Measurements from ENCODE around the gene ASPHD1. TPM values are rescaled to one million over a fixed set of nuclear protein-coding genes. Genes with fewer than 3 reads are reported as not detected.

The ASPHD1 gene
- total and polyA plus RNA-seq, 2 of the 4 experiments (the other 2 are of a cell fraction) = 4.1 to 14.5 TPM

GRCh38 chr16:29850998-29851397 lies 49.3 kb upstream of the ASPHD1 start:
- H3K9me1 ChIP-seq (ENCODE audit: insufficient read depth, low read length) = 0 out of 2 replicates have a peak, but pooled peaks cover 3% of the 10 kb centered on the region
- in situ Hi-C loops (cut with MboI; ENCODE audit: low sequenced_read_pairs) = no loop called here
- peaks cover 24% of the 10 kb centered on the region for H3K36me3 ChIP-seq (ENCODE audit: control insufficient read depth, insufficient read depth, low read length)
- CTCF ChIA-PET = no interaction called here
- WGBS, 2 experiments (ENCODE audit: extremely low coverage in 2 of 2, insufficient read length in 1 of 2) = no CpG with 5 or more reads among the region's 3 CpGs
- H2AK5ac ChIP-seq (ENCODE audit: low read depth, low read length) = no peak overlapping the region
- no peak overlapping the region for H2AK9ac ChIP-seq (replicated peaks; ENCODE audit: low read depth, low read length, poor library complexity)
- no peak overlapping the region for H3K14ac ChIP-seq (replicated peaks; ENCODE audit: low read depth, low read length)
- H4K8ac ChIP-seq (ENCODE audit: low read depth in 2 of 2, low read length in 2 of 2) = no peak overlapping the region; a peak in 1 of 4 replicates
- H3K23ac ChIP-seq (ENCODE audit: low read depth, low read length) = no peak overlapping the region
- POLR2A ChIA-PET (ENCODE audit: unreplicated experiment) = no interaction called here
- dilution Hi-C loops (cut with HindIII; ENCODE audit: low sequenced_read_pairs, unreplicated experiment) = no loop called here
- intact Hi-C loops (cut with micrococcal nuclease) = no loop called here
- H3K79me1 ChIP-seq (ENCODE audit: low read depth in 1 of 2, low read length in 2 of 2) = no peaks in the 10 kb centered on the region
- H2AFZ ChIP-seq (replicated peaks; ENCODE audit: low read length, poor library complexity) = no peak overlapping the region
- no peak overlapping the region for H4K5ac ChIP-seq (ENCODE audit: low read depth, low read length)
- no peak overlapping the region for H3K4me2 ChIP-seq (ENCODE audit: low read depth, low read length)
- H3K4ac ChIP-seq (ENCODE audit: low read depth, low read length) = no peak overlapping the region
- H3K4me1 ChIP-seq (ENCODE audit: control insufficient read depth, insufficient read depth, low read length) = no peaks in the 10 kb centered on the region
- H3K18ac ChIP-seq (ENCODE audit: low read depth, low read length) = no peak overlapping the region
- H3K56ac ChIP-seq (ENCODE audit: extremely low read depth, insufficient read depth, low read length) = no peak overlapping the region
- H3K27me3 ChIP-seq (ENCODE audit: control insufficient read depth, insufficient read depth, low read length) = no peaks in the 10 kb centered on the region
- no peaks in the 10 kb centered on the region for H4K20me1 ChIP-seq (ENCODE audit: insufficient read depth, low read length)
- TF ChIP-seq RAD21 (IDR thresholded peaks at IDR 0.05; ENCODE audit: low read length) (no peak), RCOR1 (IDR thresholded peaks at IDR 0.05; ENCODE audit: insufficient replicate concordance, low read length) (no peak), FOS (IDR thresholded peaks at IDR 0.05; ENCODE audit: low read depth, low read length) (no peak), BHLHE40 (IDR thresholded peaks at IDR 0.05; ENCODE audit: low read depth, low read length) (no peak), POLR2A (IDR thresholded peaks at IDR 0.05; ENCODE audit: low read depth, low read length) (no peak), CEBPB (IDR thresholded peaks at IDR 0.05; ENCODE audit: low read depth, low read length) (no peak), MAZ (IDR thresholded peaks at IDR 0.05; ENCODE audit: borderline replicate concordance, low read depth, low read length) (no peak), SMC3 (IDR thresholded peaks at IDR 0.05; ENCODE audit: low read depth, low read length) (no peak), CHD1 (IDR thresholded peaks at IDR 0.05; ENCODE audit: low read depth, low read length) (no peak), MAFK (IDR thresholded peaks at IDR 0.05; ENCODE audit: low read depth, low read length) (no peak), ELK1 (IDR thresholded peaks at IDR 0.05; ENCODE audit: borderline replicate concordance, low read depth, low read length) (no peak), RFX5 (IDR thresholded peaks at IDR 0.05; ENCODE audit: low read depth, low read length) (no peak), NFE2L2 (IDR thresholded peaks at IDR 0.05; ENCODE audit: low read depth, low read length) (no peak), USF2 (IDR thresholded peaks at IDR 0.05; ENCODE audit: low read depth, low read length) (no peak), MXI1 (IDR thresholded peaks at IDR 0.05; ENCODE audit: borderline replicate concordance, low read depth, low read length) (no peak)
- TF ChIP-seq, protein P1, sequence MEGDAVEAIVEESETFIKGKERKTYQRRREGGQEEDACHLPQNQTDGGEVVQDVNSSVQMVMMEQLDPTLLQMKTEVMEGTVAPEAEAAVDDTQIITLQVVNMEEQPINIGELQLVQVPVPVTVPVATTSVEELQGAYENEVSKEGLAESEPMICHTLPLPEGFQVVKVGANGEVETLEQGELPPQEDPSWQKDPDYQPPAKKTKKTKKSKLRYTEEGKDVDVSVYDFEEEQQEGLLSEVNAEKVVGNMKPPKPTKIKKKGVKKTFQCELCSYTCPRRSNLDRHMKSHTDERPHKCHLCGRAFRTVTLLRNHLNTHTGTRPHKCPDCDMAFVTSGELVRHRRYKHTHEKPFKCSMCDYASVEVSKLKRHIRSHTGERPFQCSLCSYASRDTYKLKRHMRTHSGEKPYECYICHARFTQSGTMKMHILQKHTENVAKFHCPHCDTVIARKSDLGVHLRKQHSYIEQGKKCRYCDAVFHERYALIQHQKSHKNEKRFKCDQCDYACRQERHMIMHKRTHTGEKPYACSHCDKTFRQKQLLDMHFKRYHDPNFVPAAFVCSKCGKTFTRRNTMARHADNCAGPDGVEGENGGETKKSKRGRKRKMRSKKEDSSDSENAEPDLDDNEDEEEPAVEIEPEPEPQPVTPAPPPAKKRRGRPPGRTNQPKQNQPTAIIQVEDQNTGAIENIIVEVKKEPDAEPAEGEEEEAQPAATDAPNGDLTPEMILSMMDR (conservative IDR thresholded peaks at IDR 0.05; ENCODE audit: low read depth, low read length) = no peak
- no peak overlapping the region for H2BK15ac ChIP-seq (ENCODE audit: low read depth, low read length)
- H3K27ac ChIP-seq (ENCODE audit: insufficient read depth, low read length) = no peak overlapping the region
- no peak overlapping the region for H4K91ac ChIP-seq (ENCODE audit: insufficient read depth, low read depth, low read length)
- no peak overlapping the region for H2BK20ac ChIP-seq (ENCODE audit: low read depth, low read length)
- no peak overlapping the region for H3K9ac ChIP-seq (ENCODE audit: low read depth, low read length)
- H2BK120ac ChIP-seq (ENCODE audit: low read depth, low read length) = no peak overlapping the region
- no peak for ATAC-seq (ENCODE audit: low read depth)
- H3K4me3 ChIP-seq (ENCODE audit: insufficient read depth, low read depth, low read length) = no peak overlapping the region
- BruUV-seq (replicated peaks) = no TSS peak
- H2BK5ac ChIP-seq (ENCODE audit: low read depth, low read length, poor library complexity, severe bottlenecking) = no peak overlapping the region
- no peak for DNase-seq
- no peaks in the 10 kb centered on the region for H3K9me3 ChIP-seq (ENCODE audit: control insufficient read depth, insufficient read depth, low read length)

Data from IMR-90 (cell line).